PC-9 (cell line): ENCODE data around the gene SSC5D. TPM values are rescaled to one million over a fixed set of nuclear protein-coding genes. Genes with fewer than 3 reads are reported as not detected.

ENCODE experiments used
- BruUV-seq: library from RNA; stranded (reverse); fragments of 400-500 nt; replicated peaks from 2 replicates; lab custom pipeline; 2021; lab: Mats Ljungman, UMichigan
- CTCF ChIA-PET: fragments of 300-600 bp; sonication (Branson Sonifier 250); formaldehyde crosslinking; loops from one replicate; lab custom pipeline; 2022; ENCODE audit warnings: antibody characterized with exemption; lab: Charles Lee
- POLR2A ChIA-PET: fragments of 300-600 bp; sonication (Branson Sonifier 250); formaldehyde crosslinking; loops from one replicate; lab custom pipeline; 2022; ENCODE audit warnings: antibody characterized with exemption; ENCODE audit not compliant: unreplicated experiment; lab: Charles Lee
- DNase-seq, 2 experiments: peaks; one replicate each; pipeline versions ENCODE4 v3.0.0 to v3.0.0-alpha.2; 2015 to 2022; ENCODE audit warnings: mixed read lengths in 1 of 2
- H2AFZ ChIP-seq: fragments of 200-600 bp; sonication (generic); 2 replicates; pipeline ENCODE4 v1.8.1; 2017; ENCODE audit warnings: antibody characterized with exemption
- H3F3A ChIP-seq: fragments of 200-600 bp; sonication (generic); 2 replicates; pipeline ENCODE4 v1.8.1; 2017; ENCODE audit warnings: antibody characterized with exemption, mild to moderate bottlenecking, low read depth; ENCODE audit not compliant: insufficient read depth
- H3K27ac ChIP-seq: fragments of 200-600 bp; sonication (generic); 2 replicates; pipeline ENCODE4 v1.6.1; 2016; ENCODE audit warnings: mixed run types
- H3K27me3 ChIP-seq: fragments of 200-600 bp; sonication (generic); 2 replicates; pipeline ENCODE4 v1.6.1; 2016; ENCODE audit warnings: low read depth, mixed run types; ENCODE audit not compliant: insufficient read depth
- H3K36me3 ChIP-seq: fragments of 200-600 bp; sonication (generic); 2 replicates; pipeline ENCODE4 v1.6.1; 2016; ENCODE audit warnings: low read depth, mixed run types
- H3K4me1 ChIP-seq: fragments of 200-600 bp; sonication (generic); replicated peaks from 2 replicates; pipeline ENCODE4 v1.6.1; 2016; ENCODE audit warnings: mixed run types; ENCODE audit not compliant: insufficient read depth
- H3K4me2 ChIP-seq: fragments of 200-600 bp; sonication (generic); 2 replicates; pipeline ENCODE4 v1.6.1; 2017; ENCODE audit warnings: mixed run types
- H3K4me3 ChIP-seq: fragments of 200-600 bp; sonication (generic); 2 replicates; pipeline ENCODE4 v1.6.1; 2016; ENCODE audit warnings: mixed run types
- H3K79me2 ChIP-seq: fragments of 200-600 bp; sonication (generic); 2 replicates; pipeline ENCODE4 v1.6.1; 2017; ENCODE audit warnings: low read depth, mixed run types
- H3K9me2 ChIP-seq: fragments of 200-600 bp; sonication (generic); 2 replicates; pipeline ENCODE4 v1.8.1; 2017; ENCODE audit warnings: mild to moderate bottlenecking; ENCODE audit not compliant: insufficient read depth
- H3K9me3 ChIP-seq: fragments of 200-600 bp; sonication (generic); 2 replicates; pipeline ENCODE4 v1.8.1; 2016; ENCODE audit warnings: low read depth; ENCODE audit not compliant: insufficient read depth
- H4K20me1 ChIP-seq: fragments of 200-600 bp; sonication (generic); 2 replicates; pipeline ENCODE4 v1.8.1; 2017; ENCODE audit not compliant: insufficient read depth
- EZH2 ChIP-seq: fragments of 200-600 bp; sonication (generic); IDR thresholded peaks from 2 replicates; pipeline ENCODE4 v1.8.0; 2017; ENCODE audit warnings: antibody characterized with exemption, low read depth
- intact Hi-C: fragments of 100-400 bp; cut with micrococcal nuclease; formaldehyde crosslinking; loops from one replicate; pipeline ENCODE4 v1.10.0; 2022; ENCODE audit not compliant: unreplicated experiment
- total RNA-seq: library from RNA; stranded (reverse); gene quantifications from 2 replicates; pipeline ENCODE4 v1.2.3, GENCODE V29; 2021
- TF ChIP-seq, protein P1 (sequence below): fragments of 200-600 bp; sonication (generic); conservative IDR thresholded peaks from 2 replicates; pipeline ENCODE4 v1.6.1; 2017; ENCODE audit warnings: mixed run types, antibody characterized with exemption, mild to moderate bottlenecking, moderate library complexity

Gene SSC5D
- total RNA-seq, 1 experiment from 2014 or later, result 3.9 TPM

- no peaks in the 10 kb centered on the region for H4K20me1 ChIP-seq
- POLR2A ChIA-PET, result interaction anchor here (0.6 to 0.8 kb wide), 3 partner anchors 44 to 406 kb away, joined by 3 to 15 read pairs (median 7); partner anchors contain the start of gene KMT5C
- no peak overlapping the region for H3K27ac ChIP-seq
- no peak overlapping the region for H3K4me3 ChIP-seq
- H3K4me2 ChIP-seq, result no peak overlapping the region
- no peak overlapping the region for H2AFZ ChIP-seq
- BruUV-seq, result no TSS peak
- CTCF ChIA-PET, result interaction anchor here (0.6 to 0.7 kb wide), 2 partner anchors 30 to 40 kb away, joined by 7 to 9 read pairs; no protein-coding TSS in a partner anchor
- no peaks in the 10 kb centered on the region for H3K9me2 ChIP-seq
- H3K9me3 ChIP-seq, result no peaks in the 10 kb centered on the region
- no peaks in the 10 kb centered on the region for H3K79me2 ChIP-seq
- no peaks in the 10 kb centered on the region for H3K27me3 ChIP-seq
- peaks cover 48% of the 10 kb centered on the region for H3F3A ChIP-seq
- peak in 1 of 2 experiments; percentile 44 for DNase-seq
- intact Hi-C loops, result no loop called here
- no peaks in the 10 kb centered on the region for H3K36me3 ChIP-seq
- H3K4me1 ChIP-seq, result peaks cover 34% of the 10 kb centered on the region
- TF ChIP-seq, protein P1, sequence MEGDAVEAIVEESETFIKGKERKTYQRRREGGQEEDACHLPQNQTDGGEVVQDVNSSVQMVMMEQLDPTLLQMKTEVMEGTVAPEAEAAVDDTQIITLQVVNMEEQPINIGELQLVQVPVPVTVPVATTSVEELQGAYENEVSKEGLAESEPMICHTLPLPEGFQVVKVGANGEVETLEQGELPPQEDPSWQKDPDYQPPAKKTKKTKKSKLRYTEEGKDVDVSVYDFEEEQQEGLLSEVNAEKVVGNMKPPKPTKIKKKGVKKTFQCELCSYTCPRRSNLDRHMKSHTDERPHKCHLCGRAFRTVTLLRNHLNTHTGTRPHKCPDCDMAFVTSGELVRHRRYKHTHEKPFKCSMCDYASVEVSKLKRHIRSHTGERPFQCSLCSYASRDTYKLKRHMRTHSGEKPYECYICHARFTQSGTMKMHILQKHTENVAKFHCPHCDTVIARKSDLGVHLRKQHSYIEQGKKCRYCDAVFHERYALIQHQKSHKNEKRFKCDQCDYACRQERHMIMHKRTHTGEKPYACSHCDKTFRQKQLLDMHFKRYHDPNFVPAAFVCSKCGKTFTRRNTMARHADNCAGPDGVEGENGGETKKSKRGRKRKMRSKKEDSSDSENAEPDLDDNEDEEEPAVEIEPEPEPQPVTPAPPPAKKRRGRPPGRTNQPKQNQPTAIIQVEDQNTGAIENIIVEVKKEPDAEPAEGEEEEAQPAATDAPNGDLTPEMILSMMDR, result no peak
- no peak for TF ChIP-seq EZH2
Measured at GRCh38 chr19:55552620-55553019, 64.4 kb downstream of the SSC5D start.

GRCh38 chr19:55553217-55554182, 65.3 kb downstream of the SSC5D start:
- Histone ChIP-seq H3K27me3 (no peaks in the 10 kb centered on the region), H3K9me3 (no peaks in the 10 kb centered on the region), H3K79me2 (no peaks in the 10 kb centered on the region), H3K9me2 (no peaks in the 10 kb centered on the region), H4K20me1 (no peaks in the 10 kb centered on the region), H3K4me1 (peaks cover 26% of the 10 kb centered on the region), H3F3A (peaks cover 44% of the 10 kb centered on the region), H3K27ac (no peak overlapping the region), H2AFZ (no peak overlapping the region), H3K4me3 (no peak overlapping the region), H3K36me3 (no peaks in the 10 kb centered on the region), H3K4me2 (no peak overlapping the region)
- POLR2A ChIA-PET, result no interaction called here
- DNase-seq, result no peak
- CTCF ChIA-PET, result interaction anchor here (0.5 to 0.7 kb wide), 3 partner anchors 41 to 1123 kb away, joined by 3 to 9 read pairs (median 4); no protein-coding TSS in a partner anchor
- BruUV-seq, result no TSS peak
- intact Hi-C loops, result no loop called here
- TF ChIP-seq EZH2, result no peak
- TF ChIP-seq, protein P1, result no peak

DNA sequence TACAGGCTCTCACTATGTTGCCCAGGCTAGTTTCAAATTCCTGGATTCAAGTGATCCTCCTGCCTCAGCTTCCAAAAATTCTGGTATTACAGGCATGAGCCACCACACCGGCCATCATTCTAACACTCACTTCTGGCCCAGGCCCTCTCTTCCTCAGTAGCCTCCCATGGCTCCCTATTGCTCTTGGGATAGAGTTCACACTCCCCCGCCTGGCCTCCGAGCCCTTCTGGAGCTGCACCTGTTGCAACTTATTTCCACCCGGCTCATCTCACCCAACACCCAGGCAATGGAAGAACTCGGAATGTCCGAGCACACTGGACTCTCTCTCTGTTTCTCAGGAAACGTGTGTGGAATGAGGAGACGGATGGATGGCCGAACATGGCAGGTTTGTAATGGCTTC, 66.1 kb downstream of the SSC5D start:
- Histone ChIP-seq H3K4me2 (no peak overlapping the region), H3K9me2 (no peaks in the 10 kb centered on the region), H4K20me1 (no peaks in the 10 kb centered on the region), H3K79me2 (no peaks in the 10 kb centered on the region), H3K36me3 (no peaks in the 10 kb centered on the region), H3K27ac (no peak overlapping the region), H3K4me1 (peaks cover 18% of the 10 kb centered on the region), H2AFZ (no peak overlapping the region), H3K4me3 (no peak overlapping the region), H3K27me3 (no peaks in the 10 kb centered on the region), H3F3A (peaks cover 37% of the 10 kb centered on the region), H3K9me3 (no peaks in the 10 kb centered on the region)
- POLR2A ChIA-PET, result no interaction called here
- intact Hi-C loops, result no loop called here
- TF ChIP-seq, protein P1, result no peak
- TF ChIP-seq EZH2, result no peak
- CTCF ChIA-PET, result interaction anchor here (0.5 kb wide), 1 partner anchor 1124 kb away, joined by 3 read pairs; no protein-coding TSS in a partner anchor
- BruUV-seq, result no TSS peak
- no peak for DNase-seq
